HL-60/S4 treated with phorbol 12-myristate 13-acetate at 8.2 ng/mL for 4 days and 3 days (cell line): ENCODE data around the gene PTPN23.
"Not testable (repeated sequence)": the region's sequence is repeated elsewhere in the genome, so short reads cannot be mapped to it uniquely, and the experiment has no call there.

Experiments used
- in situ Hi-C: fragments of 300-500 bp; cut with MboI; formaldehyde crosslinking; loops from 2 replicates; pipeline ENCODE4 v1.15.0; 2022; ENCODE audit warnings: low sequenced_read_pairs

Gene PTPN23

DNA sequence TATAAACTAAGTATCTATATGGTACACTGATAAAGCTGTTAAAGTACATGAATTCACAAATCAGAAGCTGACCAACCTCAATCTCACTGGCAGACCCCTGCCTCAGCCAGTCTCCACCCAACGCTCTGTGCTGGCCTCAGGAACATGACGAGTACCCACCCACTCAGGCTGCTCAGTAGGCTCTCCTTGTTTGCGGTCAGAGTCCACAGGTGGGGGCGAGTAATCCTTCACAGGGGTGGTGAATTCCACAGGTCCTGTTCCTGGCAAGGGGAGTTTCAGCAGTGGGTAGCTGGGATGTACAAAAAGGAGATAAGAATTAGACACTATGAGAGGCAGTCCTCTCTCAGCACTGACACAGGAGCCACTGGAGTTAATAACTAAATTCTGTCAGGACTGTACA, 54.0 kb downstream of the PTPN23 start:
- in situ Hi-C loops = no loop called here

DNA sequence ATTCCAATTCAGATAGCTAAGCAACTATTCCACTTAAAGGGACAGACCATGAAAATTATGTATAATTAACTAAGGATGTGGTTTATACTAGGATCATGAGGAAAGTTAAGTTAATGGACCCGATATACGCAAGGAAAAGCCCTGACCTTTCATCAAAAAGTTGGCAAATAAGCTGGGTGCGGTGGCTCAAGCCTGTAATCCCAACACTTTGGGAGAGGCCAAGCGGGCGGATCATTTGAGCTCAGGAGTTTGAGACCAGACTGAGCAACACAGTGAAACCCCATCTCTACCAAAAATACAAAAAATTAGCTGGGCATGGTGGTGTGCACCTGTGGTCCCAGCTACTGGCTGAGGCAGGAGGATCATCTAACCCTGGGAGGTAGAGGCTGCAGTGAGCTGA, 55.4 kb downstream of the PTPN23 start:
- in situ Hi-C loops = no loop called here

DNA sequence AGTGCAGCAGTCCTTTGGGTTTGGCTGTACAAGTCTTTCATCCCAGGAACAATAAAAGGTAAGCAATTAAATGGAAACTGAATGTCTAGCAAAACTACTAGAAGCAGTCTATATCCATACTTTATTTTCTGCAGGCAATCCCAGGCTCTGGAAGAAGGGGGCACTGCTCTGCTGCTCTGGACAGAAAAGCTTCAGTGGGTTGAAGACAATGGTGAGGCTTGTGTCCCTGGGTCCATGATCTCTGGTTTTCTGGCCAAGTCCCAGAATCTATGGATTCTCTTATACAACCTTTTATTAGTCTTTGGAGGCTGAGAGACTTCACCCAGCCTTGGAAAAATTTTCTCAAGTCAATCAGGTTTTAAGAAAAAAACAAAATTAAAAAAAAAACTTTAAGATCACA, 59.3 kb downstream of the PTPN23 start:
- in situ Hi-C loops = no loop called here

- in situ Hi-C loops = no loop called here
Observed at GRCh38 chr3:47441796-47442551, 61.2 kb downstream of the PTPN23 start.

DNA sequence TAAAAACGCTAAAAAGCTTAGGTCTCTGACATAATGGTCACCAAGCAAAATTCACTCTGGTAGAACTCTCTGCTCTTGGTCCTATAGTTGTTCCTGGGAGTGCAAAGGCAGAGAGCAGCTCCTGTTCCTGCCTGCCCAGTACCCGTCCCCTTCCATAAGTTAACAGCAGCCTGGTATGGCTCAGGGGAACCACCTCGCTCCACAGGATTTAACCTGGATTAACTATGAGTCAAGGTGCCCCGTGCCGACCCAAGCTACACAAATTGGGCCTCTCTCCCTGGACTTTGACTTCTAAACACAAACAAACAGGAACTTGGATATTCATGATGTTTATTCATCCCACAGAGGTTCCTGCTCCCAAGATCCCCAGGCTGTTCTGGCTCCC, 62.8 kb downstream of the PTPN23 start:
- in situ Hi-C loops = no loop called here

DNA sequence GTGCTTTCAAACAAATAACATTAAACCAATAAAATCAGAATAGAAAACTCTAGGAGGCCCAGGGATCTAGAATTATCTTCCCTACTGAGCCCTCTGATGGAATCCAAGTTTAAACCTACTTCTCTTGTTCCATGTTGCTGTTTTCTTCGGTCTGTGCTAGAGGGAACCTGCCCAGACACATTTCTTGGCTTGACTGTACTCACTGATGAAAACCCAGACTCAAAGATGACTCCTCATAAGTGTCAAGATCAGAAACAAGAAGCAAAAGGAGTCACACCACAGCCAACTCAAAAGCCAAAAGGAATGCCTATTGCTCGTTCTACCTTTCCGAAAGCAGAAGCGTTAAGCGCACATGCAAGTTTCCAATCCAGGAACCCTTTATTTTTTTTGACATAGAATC, 63.3 kb downstream of the PTPN23 start:
- in situ Hi-C loops = no loop called here

- in situ Hi-C loops = no loop called here
Observed at GRCh38 chr3:47452453-47453215, 71.8 kb downstream of the PTPN23 start.

GRCh38 chr3:47455806-47456452, 75.1 kb downstream of the PTPN23 start:
- in situ Hi-C loops = no loop called here

- in situ Hi-C loops = no loop called here
Observed at GRCh38 chr3:47456984-47457383, 76.2 kb downstream of the PTPN23 start.

DNA sequence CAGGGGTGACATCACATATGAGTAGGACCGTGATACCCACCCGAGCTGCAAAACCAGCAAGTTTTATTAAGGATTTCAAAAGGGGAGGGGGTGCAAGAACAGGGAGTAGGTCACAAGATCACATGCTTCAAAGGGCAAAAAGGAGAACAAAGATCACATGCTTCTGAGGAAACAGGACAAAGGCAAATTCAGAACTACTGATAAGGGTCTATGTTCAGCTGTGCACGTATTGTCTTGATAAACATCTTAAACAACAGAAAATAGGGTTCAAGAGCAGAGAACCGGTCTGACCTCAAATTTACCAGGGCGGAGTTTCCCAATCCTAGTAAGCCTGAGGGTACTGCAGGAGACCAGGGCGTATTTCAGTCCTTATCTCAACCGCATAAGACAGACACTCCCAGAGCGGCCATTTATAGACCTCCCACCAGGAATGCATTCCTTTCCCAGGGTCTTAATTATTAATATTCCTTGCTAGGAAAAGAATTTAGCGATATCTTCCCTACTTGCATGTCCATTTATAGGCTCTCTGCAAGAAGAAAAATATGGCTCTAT, 78.8 kb downstream of the PTPN23 start:
- in situ Hi-C loops = not testable (repeated sequence)
